RWPE1 (cell line): ENCODE results near the gene CACNA1S.

Experiments used
- CTCF ChIA-PET: fragments of 350-600 bp; sonication (Branson Sonifier 250); formaldehyde crosslinking; extraction: SDS; loops from one replicate; lab custom pipeline; 2021; lab: Yijun Ruan, JAX
- POLR2A ChIA-PET: fragments of 400-600 bp; formaldehyde crosslinking; extraction: SDS; loops from one replicate; lab custom pipeline; 2020; ENCODE audit warnings: antibody characterized with exemption; ENCODE audit not compliant: low non-redundant PET; lab: Yijun Ruan, JAX
- DNase-seq: peaks from one replicate; pipeline ENCODE4 v3.0.0; 2012; ENCODE audit warnings: low spot score
- H3K27ac ChIP-seq: fragments of 450-650 bp; 2 replicates; pipeline ENCODE4 v1.5.1; 2017
- CTCF ChIP-seq: fragments of 450-650 bp; conservative IDR thresholded peaks from 2 replicates; pipeline ENCODE4 v1.5.1; 2017; ENCODE audit warnings: low read depth, mild to moderate bottlenecking

Gene CACNA1S

GRCh38 chr1:201125019-201125418 lies 12.8 kb upstream of the CACNA1S start:
- DNase-seq, result no peak
- ChIA-PET CTCF (interaction anchor here (0.7 to 1.2 kb wide), 3 partner anchors 10 to 130 kb away, joined by 3 to 5 read pairs (median 3); no protein-coding TSS in a partner anchor), POLR2A (no interaction called here)
- no peak for TF ChIP-seq CTCF
- H3K27ac ChIP-seq, result no peak overlapping the region

- POLR2A ChIA-PET, result interaction anchor here (0.6 kb wide), 1 partner anchor 233 kb away, joined by 3 read pairs; no protein-coding TSS in a partner anchor
- no peak overlapping the region for H3K27ac ChIP-seq
- peak; percentile 42 for DNase-seq
- CTCF ChIA-PET, result interaction anchor here (1.3 kb wide), 1 partner anchor 38 kb away, joined by 5 read pairs; no protein-coding TSS in a partner anchor
- TF ChIP-seq CTCF, result no peak
Observed at GRCh38 chr1:201123866-201124265, 11.6 kb upstream of the CACNA1S start.

- CTCF ChIA-PET, result interaction anchor here (0.6 to 1.4 kb wide), 3 partner anchors 20 to 150 kb away, joined by 3 to 9 read pairs (median 4); no protein-coding TSS in a partner anchor
- DNase-seq, result peak; percentile 76
- POLR2A ChIA-PET, result no interaction called here
- no peak overlapping the region for H3K27ac ChIP-seq
- no peak for TF ChIP-seq CTCF
Observed at GRCh38 chr1:201122321-201122957, 10.2 kb upstream of the CACNA1S start.

GRCh38 chr1:201119206-201120197 lies 7.3 kb upstream of the CACNA1S start:
- ChIA-PET POLR2A (no interaction called here), CTCF (interaction anchor here (0.5 to 1.8 kb wide), 25 partner anchors 8 to 1389 kb away, joined by 3 to 14 read pairs (median 4); no protein-coding TSS in a partner anchor)
- H3K27ac ChIP-seq, result no peak overlapping the region
- peak; percentile 45 for DNase-seq
- TF ChIP-seq CTCF, result peak; percentile 44

- TF ChIP-seq CTCF, result no peak
- POLR2A ChIA-PET, result interaction anchor here (0.6 kb wide), 3 partner anchors 233 to 391 kb away, joined by 3 read pairs; partner anchors contain the start of gene CSRP1
- CTCF ChIA-PET, result interaction anchor here (0.6 to 1.5 kb wide), 4 partner anchors 12 to 592 kb away, joined by 3 to 9 read pairs (median 3); no protein-coding TSS in a partner anchor
- DNase-seq, result no peak
- H3K27ac ChIP-seq, result no peak overlapping the region
Observed at GRCh38 chr1:201116091-201116490, 3.9 kb upstream of the CACNA1S start.
